Activated T-helper 2 cell treated with anti-CD3 and anti-CD28 coated beads, Interferon-gamma antibody, Interleukin-2, Interleukin-4, amounts not matched to agents 10 μg/mL and 5 μg/mL and 100 μg/mL, durations not matched to agents 14 hours and 24 hours and 36 hours (primary cell): ENCODE measurements around the gene CD40. TPM values are rescaled to one million over a fixed set of nuclear protein-coding genes. Genes with fewer than 3 reads are reported as not detected.
A peak's percentile ranks its signal among the peaks of the same experiment; 100 is the strongest.

ENCODE experiments used
- DNase-seq: peaks from one replicate; pipeline ENCODE4 v3.0.0; 2021; ENCODE audit warnings: low spot score
- H3K27ac Mint-ChIP-seq: one replicate; pipeline ENCODE4 v1.8.0; 2021; ENCODE audit warnings: mixed read lengths
- H3K27me3 Mint-ChIP-seq: one replicate; pipeline ENCODE4 v1.8.0; 2021; ENCODE audit warnings: low read depth, mixed read lengths
- H3K36me3 Mint-ChIP-seq: one replicate; pipeline ENCODE4 v1.8.0; 2021; ENCODE audit warnings: low read depth, mixed read lengths
- H3K4me1 Mint-ChIP-seq: one replicate; pipeline ENCODE4 v1.8.0; 2021; ENCODE audit warnings: low read depth, mixed read lengths
- H3K4me3 Mint-ChIP-seq: one replicate; pipeline ENCODE4 v1.8.0; 2021; ENCODE audit warnings: low read depth, mild to moderate bottlenecking, moderate library complexity, mixed read lengths
- H3K9me3 Mint-ChIP-seq: one replicate; pipeline ENCODE4 v1.8.0; 2021; ENCODE audit warnings: mixed read lengths
- intact Hi-C: fragments of 100-400 bp; cut with micrococcal nuclease; formaldehyde crosslinking; loops from one replicate; pipeline ENCODE4 v1.15.1; 2023
- total RNA-seq: library from RNA; stranded (reverse); gene quantifications from 2 replicates; pipeline ENCODE4 v1.2.3, GENCODE V29; 2022

The CD40 gene
- 0.25 and 0.91 TPM in 2 replicates for total RNA-seq

DNA sequence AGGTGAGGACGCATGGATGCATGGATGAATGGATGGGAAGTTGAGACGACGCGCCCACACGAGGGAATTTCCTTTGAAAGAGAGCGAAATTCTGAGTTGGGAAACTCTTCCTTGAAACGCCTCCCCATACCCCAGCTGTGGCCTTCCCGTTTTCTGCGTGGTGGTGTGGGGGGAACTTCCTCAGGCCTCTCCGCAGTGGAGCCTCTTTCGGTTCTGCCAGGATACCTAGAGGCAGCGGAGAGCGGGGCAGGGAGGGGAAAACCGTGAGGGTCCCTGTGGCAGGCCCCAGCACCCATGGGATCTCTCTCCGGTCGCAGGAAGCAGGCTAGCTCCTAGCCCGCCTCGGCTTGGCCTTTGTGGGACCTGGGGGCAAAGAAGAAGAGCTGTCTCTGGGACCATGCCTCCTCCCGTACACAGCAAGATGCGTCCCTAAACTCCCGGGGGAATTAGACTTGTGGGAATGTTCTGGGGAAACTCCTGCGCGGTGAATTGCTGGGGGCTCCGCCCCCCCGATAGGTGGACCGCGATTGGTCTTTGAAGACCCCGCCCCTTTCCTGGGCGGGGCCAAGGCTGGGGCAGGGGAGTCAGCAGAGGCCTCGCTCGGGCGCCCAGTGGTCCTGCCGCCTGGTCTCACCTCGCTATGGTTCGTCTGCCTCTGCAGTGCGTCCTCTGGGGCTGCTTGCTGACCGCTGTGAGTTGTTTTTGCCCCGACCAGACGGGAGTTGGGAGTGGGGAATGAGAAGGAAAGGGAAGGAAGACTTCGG is at the start of gene CD40:
Gene CD40 (plus strand): TSS at position 611 of the 764 bp plus-strand sequence. CDS start 30 bp downstream, at position 641.
- DNase-seq = peak; percentile 26
- Mint-ChIP-seq H3K36me3 (no peaks in the 10 kb centered on the region), H3K4me3 (peak within 1 kb of the TSS; percentile 75), H3K9me3 (no peaks in the 10 kb centered on the region), H3K27me3 (peaks cover 32% of the 10 kb centered on the region), H3K4me1 (peaks cover 4% of the 10 kb centered on the region), H3K27ac (no peak within 1 kb of the TSS)
- intact Hi-C loops = no loop called here

- Mint-ChIP-seq H3K4me1 (peaks cover 4% of the 10 kb centered on the region), H3K9me3 (no peaks in the 10 kb centered on the region), H3K36me3 (peaks cover 41% of the 10 kb centered on the region), H3K27ac (no peak overlapping the region), H3K4me3 (no peak overlapping the region), H3K27me3 (no peaks in the 10 kb centered on the region)
- intact Hi-C loops = no loop called here
- no peak for DNase-seq
These were observed 47.8 kb upstream of the CD40 start for GRCh38 chr20:46070215-46070900.

DNA sequence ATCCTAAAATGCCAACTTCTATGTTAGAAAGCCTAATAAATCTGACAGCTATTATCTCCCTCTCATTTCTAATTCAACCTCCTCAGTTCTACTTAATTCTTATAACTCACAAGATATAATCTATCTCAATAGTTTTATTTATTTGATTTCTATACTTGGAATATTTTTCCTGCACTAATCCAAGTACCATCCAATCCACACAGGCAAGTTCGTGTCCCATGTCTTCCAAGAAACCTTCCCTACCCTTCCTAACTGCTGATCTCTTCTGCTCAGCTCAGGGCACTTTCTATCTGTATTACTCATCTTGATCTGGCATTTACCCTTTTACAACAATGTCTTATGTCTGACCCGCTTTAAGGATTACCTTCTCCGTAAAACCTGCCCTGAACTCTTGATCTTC is 46.5 kb upstream of the CD40 start:
- Mint-ChIP-seq H3K27me3 (no peaks in the 10 kb centered on the region), H3K27ac (no peak overlapping the region), H3K9me3 (no peaks in the 10 kb centered on the region), H3K4me1 (peaks cover 2% of the 10 kb centered on the region), H3K4me3 (no peak overlapping the region), H3K36me3 (peaks cover 33% of the 10 kb centered on the region)
- intact Hi-C loops = no loop called here
- no peak for DNase-seq

DNA sequence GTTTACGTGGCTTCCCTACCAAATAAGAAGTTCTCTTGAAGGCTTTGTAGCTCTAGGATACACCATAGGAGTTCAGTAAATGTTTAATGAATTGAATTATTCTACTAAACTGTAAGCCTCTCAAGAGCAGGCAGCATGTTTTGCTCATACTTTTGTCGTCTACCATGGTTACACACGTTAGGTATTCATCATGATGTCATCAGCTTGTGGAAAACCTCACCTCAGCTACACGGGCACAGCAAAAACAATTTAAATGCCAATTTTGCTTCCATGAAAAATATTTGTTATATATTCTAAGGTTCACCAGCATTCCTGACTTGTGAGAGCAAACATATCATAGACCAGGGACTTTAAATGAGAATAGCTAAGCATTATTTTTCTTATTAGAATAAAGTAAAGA is 45.1 kb upstream of the CD40 start:
- intact Hi-C loops = no loop called here
- Mint-ChIP-seq H3K27me3 (no peaks in the 10 kb centered on the region), H3K27ac (no peak overlapping the region), H3K4me3 (no peak overlapping the region), H3K4me1 (peaks cover 2% of the 10 kb centered on the region), H3K36me3 (peaks cover 32% of the 10 kb centered on the region), H3K9me3 (no peaks in the 10 kb centered on the region)
- no peak for DNase-seq

DNA sequence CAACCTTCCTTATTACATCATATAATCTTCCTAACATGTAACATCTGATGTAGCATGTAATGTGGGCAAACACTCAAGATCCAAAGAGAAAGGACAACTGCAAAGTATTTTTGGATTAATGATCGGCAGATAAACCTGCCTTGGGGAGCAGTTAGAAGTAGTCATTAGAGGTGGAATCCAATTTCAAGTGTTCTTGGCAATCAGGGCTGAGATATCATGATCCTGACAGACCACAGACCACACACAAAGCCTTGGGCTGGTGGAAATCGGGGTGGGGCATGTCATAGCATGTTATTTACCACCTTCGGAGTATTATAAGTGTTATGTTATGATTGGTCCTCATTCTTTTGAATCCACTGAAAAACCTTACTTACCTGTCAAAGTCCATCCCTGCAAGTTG is 44.7 kb upstream of the CD40 start:
- H3K4me3 Mint-ChIP-seq = no peak overlapping the region
- peaks cover 2% of the 10 kb centered on the region for H3K4me1 Mint-ChIP-seq
- H3K36me3 Mint-ChIP-seq = peaks cover 32% of the 10 kb centered on the region
- no peak for DNase-seq
- no peaks in the 10 kb centered on the region for H3K9me3 Mint-ChIP-seq
- H3K27ac Mint-ChIP-seq = no peak overlapping the region
- no peaks in the 10 kb centered on the region for H3K27me3 Mint-ChIP-seq
- intact Hi-C loops = no loop called here

GRCh38 chr20:46074006-46074405 is 44.1 kb upstream of the CD40 start:
- H3K4me1 Mint-ChIP-seq = peaks cover 2% of the 10 kb centered on the region
- no peaks in the 10 kb centered on the region for H3K9me3 Mint-ChIP-seq
- peaks cover 35% of the 10 kb centered on the region for H3K36me3 Mint-ChIP-seq
- no peak overlapping the region for H3K27ac Mint-ChIP-seq
- no peak for DNase-seq
- intact Hi-C loops = no loop called here
- no peaks in the 10 kb centered on the region for H3K27me3 Mint-ChIP-seq
- H3K4me3 Mint-ChIP-seq = no peak overlapping the region

DNA sequence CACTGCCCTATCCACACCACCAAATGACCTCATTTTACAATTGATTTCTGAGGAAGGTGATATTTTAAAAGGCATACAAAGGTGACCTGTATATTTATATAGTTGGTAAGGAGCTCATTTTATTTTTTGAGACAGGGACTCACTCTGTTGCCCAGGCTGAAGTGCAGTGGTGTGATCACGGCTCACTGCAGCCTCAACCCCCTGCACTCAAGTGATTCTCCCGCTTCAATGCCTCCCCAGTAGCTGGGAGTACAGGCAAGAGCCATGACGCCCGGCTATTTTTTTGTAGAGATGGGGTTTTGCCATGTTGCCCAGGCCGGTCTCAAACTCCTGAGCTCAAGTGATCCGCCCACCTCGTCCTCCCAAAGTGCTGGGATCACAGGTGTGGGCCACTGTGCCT is 41.3 kb upstream of the CD40 start:
- Mint-ChIP-seq H3K27ac (no peak overlapping the region), H3K9me3 (no peaks in the 10 kb centered on the region), H3K4me1 (peaks cover 2% of the 10 kb centered on the region), H3K27me3 (no peaks in the 10 kb centered on the region), H3K36me3 (peaks cover 37% of the 10 kb centered on the region), H3K4me3 (no peak overlapping the region)
- DNase-seq = no peak
- intact Hi-C loops = no loop called here

GRCh38 chr20:46077642-46078305 is 40.3 kb upstream of the CD40 start:
- Mint-ChIP-seq H3K4me3 (no peak overlapping the region), H3K27me3 (no peaks in the 10 kb centered on the region), H3K36me3 (peaks cover 37% of the 10 kb centered on the region), H3K27ac (no peak overlapping the region), H3K4me1 (peaks cover 2% of the 10 kb centered on the region), H3K9me3 (no peaks in the 10 kb centered on the region)
- intact Hi-C loops = no loop called here
- no peak for DNase-seq

GRCh38 chr20:46078954-46079353 is 39.2 kb upstream of the CD40 start:
- Mint-ChIP-seq H3K4me1 (peaks cover 4% of the 10 kb centered on the region), H3K4me3 (no peak overlapping the region), H3K27ac (no peak overlapping the region), H3K27me3 (no peaks in the 10 kb centered on the region), H3K9me3 (no peaks in the 10 kb centered on the region), H3K36me3 (peaks cover 37% of the 10 kb centered on the region)
- intact Hi-C loops = no loop called here
- DNase-seq = no peak

DNA sequence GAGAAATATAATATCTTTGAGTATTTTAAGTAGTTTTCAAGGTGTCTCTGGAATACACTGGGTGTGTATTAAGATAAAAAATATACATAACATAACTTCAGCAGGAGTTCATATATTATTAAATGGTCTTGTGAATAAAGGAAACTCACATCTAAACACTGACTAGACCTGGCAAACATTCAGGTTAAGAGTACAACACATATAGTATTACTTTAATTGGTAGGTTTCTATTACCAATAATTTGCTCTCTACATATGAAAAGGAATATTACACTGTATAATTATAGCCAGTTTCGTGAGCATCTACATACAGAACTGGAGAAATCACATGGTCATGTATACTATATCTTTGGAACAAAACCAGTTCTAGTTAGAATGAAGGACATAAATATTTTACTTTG is 37.0 kb upstream of the CD40 start:
- DNase-seq = no peak
- Mint-ChIP-seq H3K4me3 (no peak overlapping the region), H3K4me1 (peaks cover 6% of the 10 kb centered on the region), H3K27ac (no peak overlapping the region), H3K36me3 (peaks cover 24% of the 10 kb centered on the region), H3K27me3 (no peaks in the 10 kb centered on the region), H3K9me3 (no peaks in the 10 kb centered on the region)
- intact Hi-C loops = no loop called here

GRCh38 chr20:46083101-46083500 is 35.0 kb upstream of the CD40 start:
- H3K9me3 Mint-ChIP-seq = no peaks in the 10 kb centered on the region
- H3K27ac Mint-ChIP-seq = no peak overlapping the region
- H3K36me3 Mint-ChIP-seq = peaks cover 21% of the 10 kb centered on the region
- H3K4me1 Mint-ChIP-seq = peaks cover 18% of the 10 kb centered on the region
- no peaks in the 10 kb centered on the region for H3K27me3 Mint-ChIP-seq
- H3K4me3 Mint-ChIP-seq = no peak overlapping the region
- intact Hi-C loops = no loop called here
- DNase-seq = no peak

DNA sequence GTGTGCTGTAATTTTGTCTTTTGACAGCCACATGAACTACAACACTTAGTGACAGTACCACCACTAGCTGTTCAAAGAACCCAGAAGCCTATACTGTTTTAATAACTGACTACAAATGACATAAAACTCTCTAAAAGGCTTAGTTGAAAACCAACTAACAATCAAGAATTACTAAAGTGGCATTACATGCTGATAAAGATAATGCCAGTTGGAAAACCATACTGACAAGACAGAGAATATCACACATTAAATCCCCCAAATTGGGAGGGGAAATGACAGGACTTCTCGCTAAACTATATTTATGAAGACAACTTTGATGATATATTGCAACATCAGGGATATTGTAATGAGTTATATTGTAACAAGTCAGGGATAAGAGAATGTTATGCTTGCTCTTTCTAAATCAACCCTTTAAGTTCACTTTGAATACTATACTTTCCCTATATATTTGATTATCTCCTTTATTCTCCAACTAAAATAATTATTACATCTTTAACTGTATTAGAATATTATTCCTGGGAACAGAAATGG is 34.5 kb upstream of the CD40 start:
- H3K27ac Mint-ChIP-seq = no peak overlapping the region

GRCh38 chr20:46084805-46085178 is 33.3 kb upstream of the CD40 start:
- intact Hi-C loops = no loop called here
- Mint-ChIP-seq H3K4me1 (peaks cover 22% of the 10 kb centered on the region), H3K27ac (no peak overlapping the region), H3K9me3 (no peaks in the 10 kb centered on the region), H3K27me3 (no peaks in the 10 kb centered on the region), H3K36me3 (peaks cover 7% of the 10 kb centered on the region), H3K4me3 (no peak overlapping the region)
- no peak for DNase-seq

More for the DNA sequence above, 34.5 kb upstream of the CD40 start:
- Mint-ChIP-seq H3K27me3 (no peaks in the 10 kb centered on the region), H3K4me1 (peaks cover 22% of the 10 kb centered on the region), H3K9me3 (no peaks in the 10 kb centered on the region), H3K4me3 (no peak overlapping the region), H3K36me3 (peaks cover 18% of the 10 kb centered on the region)
- intact Hi-C loops = no loop called here
- no peak for DNase-seq
